Hippocampal formation (tissue), 2 donors: ENCODE data around the gene REXO1.
A peak's percentile ranks its signal among the peaks of the same experiment; 100 is the strongest.
"Not testable (repeated sequence)": the region's sequence is repeated elsewhere in the genome, so short reads cannot be mapped to it uniquely, and the experiment has no call there.

Experiments
- DNase-seq, 2 donors: peaks; one replicate each; lab custom pipeline; 2025; lab: John Stamatoyannopoulos, UW

The REXO1 gene

DNA sequence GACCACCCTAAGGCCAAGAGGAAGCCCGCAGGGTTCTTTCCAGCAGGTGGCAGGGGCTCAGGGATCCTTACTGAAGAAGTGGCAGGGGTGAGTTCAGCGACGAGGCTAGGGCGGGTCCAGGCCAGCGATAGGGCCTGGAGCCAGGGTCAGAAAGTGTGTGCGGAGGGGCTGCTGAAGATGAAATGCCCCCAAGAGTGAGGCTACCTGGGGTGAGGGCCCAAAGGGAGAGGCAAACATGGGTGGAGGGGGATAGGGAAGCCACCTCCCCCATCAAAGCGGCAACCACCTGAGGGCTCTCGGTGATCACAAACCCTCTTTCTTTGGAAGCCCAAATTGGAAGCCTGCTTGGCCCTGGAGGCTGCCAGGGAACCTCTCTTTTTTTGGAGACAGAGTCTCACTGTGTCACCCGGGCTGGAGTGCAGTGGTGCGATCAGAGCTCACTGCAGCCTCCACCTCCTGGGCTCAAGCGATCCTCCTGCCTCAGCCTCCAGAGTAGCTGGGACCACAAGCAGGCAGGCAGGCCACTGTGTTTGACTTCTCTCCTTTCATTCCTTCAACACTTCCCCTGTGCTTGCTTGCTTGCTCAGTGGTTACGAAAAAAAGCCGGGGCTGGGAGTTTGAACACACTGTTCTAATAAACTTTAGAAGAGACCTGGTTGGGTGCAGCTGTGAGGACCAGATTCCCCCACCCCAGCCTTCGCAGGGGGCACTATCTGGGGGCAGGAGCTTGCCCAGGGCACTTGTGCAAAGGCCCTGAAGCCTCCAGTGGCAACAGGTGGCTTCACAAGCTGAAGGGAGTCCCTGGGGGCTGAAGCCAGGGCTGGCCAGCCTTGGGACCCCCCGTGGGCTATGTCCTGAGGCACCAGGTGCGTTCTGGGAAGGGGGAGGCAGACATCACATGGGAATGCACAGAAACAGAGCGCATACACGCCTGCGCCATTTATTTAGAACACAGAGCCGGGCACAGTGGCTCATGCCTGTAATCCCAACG lies 34.8 kb downstream of the REXO1 start:
- DNase-seq, result no peak

DNA sequence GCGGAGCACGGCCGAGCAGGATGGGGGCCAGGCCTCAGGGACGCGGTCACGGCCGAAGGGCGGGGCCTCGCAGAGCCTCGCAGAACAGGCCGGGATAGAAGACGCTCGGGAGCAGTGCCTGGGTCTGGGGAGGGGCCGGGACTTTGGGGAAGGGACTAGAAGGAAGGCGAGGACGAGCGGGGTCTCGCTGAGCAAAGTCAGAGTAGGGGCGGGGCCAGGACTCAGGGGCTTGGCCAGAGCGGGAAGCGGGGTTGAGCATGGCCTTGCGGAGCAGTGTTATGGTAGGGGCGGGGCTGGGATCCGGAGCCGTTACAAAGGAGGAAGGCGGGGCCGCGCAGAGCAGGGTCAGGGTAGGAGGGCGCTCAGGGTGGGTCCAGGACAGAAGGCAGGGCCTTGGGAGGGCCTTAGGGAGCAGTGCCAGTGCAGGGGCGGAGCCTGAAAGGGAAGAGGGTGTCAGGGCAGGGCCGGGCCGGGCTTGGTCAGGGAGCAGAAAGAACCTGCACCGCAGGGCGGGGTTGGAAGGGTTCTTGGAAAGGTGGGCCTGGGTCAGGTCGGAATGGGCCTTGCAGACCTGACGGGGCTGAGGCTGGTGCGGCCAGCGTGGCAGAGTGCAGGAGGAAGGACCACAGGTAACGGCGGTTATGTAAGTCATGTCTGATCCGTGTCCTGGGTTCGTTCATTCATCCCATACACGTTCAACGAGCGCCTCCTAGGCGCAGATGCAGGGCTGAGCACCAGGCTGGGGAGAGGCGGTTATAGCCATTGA lies 35.7 kb downstream of the REXO1 start:
- DNase-seq, result peak; percentile 23 to 73

DNA sequence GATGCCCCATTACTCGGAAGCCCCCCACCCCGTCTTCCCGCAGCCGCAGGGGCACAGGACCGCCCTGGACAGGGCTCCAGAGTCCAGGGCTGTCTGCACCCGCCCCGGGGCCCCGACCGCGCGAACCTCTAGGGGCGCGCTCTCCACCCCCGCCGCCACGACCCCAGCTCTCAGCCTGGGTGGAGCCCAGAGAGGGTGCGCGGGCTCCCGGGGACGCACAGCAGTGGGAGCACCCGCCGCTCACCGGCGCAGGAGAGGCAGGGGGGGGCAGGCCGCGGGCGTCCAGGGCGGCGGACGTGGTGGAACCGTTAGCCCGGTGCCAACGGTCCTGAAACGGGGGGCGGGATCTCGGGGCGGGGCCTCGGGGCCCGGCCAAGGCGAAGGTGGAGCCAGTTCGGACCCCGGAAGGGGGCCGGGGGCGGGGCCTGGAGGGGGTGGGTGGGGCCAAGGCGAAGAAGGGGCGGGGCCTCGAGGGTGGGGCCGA lies 36.3 kb downstream of the REXO1 start, which contains the start of gene ATP8B3:
TSS of gene ATP8B3 (minus strand) at position 335 of the 484 bp plus-strand sequence. CDS start 540 bp downstream, outside the sequence.
- no peak for DNase-seq

DNA sequence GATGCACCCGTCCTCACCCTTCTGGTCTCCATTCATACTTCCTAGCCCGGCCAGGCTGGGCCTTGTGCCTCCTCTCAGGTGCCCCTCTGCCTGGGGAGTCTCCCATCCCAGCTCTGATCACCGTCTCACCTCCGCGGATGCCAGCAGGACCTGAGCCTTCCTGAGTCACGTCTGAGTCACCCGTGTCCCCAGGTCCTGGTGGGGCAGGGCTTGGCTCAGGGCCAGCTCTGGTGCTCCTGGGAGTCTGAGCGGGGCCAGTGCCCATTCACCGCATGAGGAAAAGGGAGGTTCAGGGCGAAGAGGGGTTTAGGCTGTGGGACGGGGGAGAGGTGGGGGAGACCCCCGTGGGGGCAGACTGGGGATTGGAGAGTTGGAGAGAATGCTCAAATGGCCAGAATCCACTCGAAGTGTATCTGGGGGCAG lies 36.8 kb downstream of the REXO1 start:
- DNase-seq, result no peak

DNA sequence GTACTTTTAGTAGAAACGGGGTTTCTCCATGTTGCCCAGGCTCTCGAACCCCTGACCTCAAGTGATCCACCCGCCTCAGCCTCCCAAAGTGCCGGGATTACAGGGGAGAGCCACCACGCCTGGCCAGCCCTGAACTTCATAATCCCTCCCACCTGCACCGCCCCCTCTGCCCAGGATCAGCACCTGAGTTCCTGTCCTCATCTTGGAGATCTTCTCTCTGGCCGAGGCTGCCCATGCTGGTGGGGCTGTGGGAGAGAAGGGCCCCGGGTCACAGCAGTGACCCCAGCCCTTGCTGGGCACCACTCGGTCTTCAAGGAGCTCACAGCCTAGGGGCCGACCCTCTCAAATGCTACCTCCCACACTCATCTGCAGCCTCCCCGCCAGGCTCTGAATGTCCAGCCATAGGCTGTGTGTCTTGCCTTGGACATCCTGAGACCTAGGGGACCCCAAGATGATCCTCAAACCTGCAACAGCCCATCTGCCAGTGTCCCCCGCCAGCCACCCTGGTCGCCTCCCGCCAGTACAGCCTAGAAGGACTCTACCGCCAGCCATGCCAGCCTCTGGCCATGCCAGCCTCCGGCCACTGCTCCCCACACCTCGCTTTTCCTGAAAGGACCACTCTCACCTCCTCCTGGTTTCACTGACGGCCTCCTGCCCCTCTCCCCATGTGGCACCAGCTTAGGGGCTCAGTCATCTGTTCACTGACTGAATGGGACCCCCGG lies 37.7 kb downstream of the REXO1 start:
- DNase-seq, result no peak

DNA sequence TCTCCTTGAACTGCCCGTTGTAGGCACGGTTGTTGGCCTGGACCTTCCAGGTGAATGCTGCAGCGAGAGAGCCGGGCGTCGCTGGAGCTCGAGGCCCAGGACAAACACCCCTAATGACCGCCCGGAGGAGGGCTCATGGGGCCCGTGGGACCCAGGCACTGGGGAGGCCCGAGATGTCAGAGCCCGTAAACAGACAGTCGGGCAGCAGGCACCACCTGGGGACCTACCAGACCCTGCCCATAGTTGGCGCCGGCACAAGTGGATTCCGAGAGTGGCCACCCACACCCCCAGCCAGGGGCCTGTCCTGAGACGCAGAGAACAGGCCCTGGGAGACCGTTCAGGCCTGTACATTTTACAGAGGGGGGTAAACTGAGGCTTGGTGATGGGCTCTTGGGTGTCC lies 38.6 kb downstream of the REXO1 start:
- no peak for DNase-seq

DNA sequence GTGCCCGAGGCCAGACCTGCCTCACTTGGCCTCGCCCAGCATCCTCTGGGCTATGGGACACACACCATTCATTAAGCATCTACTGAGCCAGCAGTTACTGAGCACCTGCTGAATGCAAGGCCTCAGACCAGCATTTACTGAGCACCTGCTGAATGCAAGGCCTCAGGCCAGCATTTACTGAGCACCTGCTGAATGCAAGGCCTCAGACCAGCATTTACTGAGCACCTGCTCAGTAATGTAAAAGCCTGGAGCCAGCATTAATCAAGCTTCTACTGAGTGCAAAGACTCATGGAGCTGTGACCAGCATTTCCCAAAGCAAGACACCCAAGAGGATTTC lies 39.9 kb downstream of the REXO1 start:
- no peak for DNase-seq

DNA sequence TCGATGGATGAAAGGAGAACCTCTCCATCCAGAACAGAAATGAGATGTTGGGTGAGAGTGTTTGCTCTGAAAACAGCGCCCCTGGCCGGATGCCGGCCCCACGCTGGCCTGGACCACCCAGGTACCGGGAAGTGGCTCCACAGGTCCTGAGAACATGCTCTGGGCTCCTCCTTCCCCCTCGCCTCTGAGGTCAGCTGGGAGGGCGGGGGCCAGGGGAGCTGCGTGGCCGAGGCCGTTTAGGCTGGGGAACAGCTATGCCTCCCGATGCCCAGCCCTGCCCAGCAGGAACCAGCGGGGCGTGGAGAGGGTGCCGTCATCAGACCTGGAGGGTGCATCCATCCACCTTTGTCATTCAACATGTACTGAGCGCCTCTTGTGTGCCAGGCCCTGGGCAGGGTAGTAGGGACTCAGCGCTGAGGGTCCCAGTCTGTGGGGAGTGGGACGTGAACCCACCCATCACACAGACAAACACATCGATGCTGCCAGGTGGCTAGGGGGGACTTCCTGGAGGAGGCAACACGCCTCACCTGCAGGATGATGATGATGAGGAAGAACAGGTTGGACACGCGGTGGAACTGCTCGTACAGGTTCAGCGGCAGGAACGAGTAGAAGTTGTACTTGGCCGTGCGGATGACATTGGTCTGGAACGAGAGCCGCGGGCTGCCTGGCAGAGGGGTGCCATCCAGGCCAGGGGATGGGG lies 40.4 kb downstream of the REXO1 start:
- DNase-seq, result no peak

DNA sequence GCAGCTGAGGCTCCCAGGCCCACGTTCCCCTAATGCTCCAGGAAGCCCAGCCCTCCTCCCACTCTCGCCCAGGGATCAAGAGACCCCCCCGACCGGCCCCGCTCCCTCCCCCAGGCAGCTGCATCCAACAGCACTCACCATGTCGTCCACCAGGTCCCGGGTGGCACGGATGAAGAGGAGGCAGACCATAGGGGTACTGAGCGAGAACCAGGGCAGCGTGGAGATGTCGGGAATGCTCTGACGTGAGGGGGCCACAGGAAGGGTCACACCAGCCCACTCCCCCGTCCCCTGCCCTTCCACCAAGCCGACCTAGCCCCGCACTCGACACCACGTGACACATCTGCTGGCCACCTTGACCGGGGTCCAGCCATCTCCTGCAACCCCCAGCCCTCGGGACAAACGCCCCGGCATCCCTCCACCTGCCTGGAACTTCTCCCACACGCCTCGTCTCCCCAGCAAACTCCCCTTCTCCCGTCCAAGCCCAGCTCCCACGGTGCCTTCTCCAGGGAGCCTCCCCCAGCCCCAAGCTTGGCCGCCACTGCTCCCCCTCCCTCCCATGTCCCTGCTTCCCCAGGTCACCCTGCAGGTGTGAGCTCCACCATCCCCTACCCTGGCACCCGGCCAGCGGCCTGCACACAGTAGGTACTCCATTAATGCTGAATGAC lies 41.1 kb downstream of the REXO1 start:
- no peak for DNase-seq

DNA sequence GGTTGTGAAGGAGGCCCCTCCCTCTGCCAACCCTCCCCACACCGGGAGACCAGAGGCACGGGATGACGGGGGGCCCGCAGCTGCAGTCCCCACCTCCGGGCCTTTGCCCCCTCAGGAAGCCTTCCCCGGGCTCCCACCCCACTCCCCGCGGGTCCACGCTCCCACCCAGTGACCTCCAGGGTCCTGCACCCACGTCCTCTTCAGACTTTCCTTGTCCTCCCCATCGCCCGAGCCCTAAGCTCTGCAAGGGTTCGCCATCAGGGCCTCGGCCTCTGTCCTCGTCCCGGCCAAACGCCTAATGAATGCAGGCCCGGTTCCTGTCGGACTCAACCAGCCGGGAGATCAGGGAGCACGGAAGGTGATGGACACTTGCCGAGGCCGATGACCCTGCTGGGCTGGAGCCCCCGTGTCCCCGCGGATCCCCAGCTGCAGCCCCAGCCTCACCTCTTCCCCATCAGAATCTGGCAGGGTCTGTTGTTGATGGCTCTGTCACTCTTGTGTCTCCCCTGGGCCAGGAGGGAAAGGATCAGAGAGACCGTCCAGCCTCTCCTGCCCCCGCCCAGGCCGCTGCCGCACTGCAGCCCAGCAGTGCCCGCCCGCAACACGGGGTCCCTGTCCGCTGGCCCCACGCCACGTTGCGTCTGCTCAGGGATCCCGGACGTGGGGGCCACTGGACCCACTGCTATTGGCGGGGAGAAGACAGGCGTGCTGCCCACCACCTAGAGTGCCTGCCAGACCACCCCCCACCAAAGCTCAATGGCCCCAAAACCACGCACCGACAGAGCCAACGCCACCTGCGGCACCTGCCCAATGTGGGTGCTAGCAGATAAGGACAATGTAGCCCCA lies 41.9 kb downstream of the REXO1 start:
- no peak for DNase-seq

DNA sequence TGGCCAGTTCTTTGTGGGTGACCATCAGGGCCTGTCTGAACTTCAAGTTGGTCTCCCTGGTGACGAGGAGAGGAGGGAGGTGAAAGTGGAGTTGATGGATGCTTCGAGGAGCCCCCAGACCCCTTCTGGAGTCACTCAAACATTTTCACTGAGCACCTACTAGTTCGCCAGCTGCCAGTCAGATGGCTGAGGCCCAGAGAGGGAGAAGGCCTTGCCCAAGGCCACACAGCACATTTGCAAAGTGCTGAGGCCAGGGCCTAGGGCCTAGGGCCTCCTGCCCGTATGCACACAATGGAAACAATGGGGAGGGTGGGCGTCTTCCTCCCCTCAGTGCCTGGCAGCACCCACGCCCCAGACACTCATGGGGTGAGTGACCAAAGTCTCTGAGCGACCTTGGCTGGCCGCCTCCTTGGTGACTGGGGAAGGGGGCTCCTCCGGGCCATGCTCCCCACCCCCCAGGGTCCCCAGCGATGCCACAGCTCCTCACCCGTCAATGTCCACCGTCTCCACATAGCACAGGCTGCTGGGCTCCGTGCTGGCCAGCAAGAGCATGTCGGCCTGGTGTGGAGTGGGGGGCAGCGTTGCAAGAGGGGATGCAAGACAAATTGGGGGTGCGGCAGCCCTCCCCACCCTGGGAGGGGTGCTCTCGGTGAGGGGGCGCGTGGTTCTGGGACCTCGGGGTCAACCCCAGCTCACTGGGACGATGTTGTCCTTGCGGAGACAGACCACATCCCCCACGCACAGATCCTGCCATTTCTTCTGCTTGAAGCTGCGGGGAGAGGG lies 42.7 kb downstream of the REXO1 start:
- DNase-seq, result no peak

DNA sequence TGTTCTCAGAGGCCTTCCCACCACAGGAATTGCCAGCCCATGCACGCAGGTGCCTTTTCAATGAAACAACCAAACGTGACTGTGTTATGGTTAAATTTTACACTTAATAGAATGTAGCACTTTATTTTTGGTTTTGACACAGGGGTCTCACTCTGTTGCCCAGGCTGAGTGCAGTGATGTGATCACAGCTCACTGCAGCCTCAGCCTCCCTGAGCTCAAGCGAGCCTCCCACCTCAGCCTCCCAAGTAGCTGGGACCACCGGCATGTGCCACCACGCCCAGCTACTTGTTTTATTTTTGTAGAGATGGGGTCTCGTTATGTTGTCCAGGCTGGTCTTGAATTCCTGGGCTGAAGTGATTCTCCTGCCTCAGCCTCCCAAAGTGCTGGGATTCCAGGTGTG lies 43.4 kb downstream of the REXO1 start:
- no peak for DNase-seq

DNA sequence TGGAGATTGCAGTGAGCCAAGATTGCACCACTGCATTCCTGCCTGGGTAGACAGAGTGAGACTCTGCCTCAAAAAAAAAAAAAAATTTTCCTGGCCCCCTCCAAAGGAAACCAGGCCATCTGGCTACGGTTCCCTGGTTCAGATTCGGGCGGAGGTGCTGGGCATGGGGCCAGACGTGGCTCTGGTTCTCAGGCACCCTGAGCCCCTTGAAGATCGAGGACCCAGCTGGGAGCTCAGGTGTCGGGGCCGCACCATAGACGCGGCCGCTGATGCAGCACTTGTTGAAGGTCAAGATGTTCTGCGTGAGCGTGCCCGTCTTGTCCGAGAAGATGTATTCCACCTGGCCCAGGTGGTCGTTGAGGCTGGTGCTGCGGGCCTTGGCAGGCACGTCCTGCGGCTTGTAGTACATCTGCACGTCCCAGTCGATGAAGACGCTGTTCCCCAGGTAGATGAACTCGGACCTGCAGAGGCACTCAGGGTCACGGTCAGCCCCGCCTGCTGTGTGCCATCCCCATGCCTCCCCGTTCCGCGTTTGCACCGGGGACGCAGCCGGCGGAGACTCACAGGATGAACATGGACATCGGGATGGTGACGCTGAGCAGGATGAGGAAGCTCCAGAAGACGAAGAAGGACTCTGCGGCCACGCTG lies 48.5 kb downstream of the REXO1 start:
- DNase-seq, result no peak

DNA sequence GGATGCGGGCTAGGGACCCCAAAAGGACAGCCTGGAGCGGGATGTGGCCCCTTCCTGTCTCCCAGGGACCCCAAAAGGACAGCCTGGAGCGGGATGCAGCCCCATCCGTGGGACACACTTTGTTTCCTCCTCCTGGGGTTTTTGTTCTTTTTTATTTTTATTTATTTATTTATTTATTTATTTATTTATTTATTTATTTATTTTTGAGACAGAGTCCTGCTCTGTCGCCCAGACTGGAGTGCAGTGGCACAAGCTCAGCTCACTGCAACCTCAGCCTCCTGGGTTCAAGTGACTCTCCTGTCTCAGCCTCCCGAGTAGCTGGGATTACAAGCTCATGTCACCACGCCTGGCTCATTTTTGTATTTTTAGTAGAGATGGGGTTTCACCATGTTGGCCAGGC lies 51.0 kb downstream of the REXO1 start:
- not testable (repeated sequence) for DNase-seq

DNA sequence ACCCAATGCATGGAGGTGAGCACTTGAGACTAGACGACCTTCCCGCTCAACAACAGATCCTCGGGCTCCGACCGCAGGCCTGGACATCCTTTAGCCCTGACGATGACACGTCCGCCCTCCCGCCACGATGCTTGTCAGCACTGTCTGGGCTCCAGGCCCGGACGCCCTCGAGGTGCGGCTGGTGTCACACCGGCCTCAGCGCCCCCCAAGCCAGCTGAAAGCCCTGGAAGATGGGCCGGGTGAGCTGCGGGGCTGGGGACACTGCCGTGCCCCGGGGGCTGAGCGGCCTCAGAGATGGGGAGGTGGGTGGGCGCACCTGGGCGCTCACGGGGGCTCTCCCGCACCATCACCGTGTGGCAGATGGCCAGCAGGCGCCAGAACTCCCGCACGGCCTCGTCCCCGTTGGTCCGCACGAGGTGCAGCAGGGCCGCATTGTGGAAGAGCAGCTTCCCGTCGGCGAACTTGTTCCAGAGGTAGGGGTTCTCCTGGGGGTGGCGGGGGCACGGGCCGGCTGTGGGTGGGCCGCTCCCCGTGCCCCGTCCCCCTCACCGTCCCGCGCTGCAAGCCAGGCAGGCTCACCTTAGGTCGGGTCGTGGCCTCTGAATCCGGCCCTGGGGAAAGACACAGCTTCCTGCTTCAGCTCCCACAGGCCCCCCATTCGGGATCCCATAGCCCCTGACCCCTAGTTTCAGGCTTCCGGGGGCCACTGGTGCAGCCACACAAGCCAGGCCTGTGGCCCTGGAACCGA lies 51.7 kb downstream of the REXO1 start:
- no peak for DNase-seq

DNA sequence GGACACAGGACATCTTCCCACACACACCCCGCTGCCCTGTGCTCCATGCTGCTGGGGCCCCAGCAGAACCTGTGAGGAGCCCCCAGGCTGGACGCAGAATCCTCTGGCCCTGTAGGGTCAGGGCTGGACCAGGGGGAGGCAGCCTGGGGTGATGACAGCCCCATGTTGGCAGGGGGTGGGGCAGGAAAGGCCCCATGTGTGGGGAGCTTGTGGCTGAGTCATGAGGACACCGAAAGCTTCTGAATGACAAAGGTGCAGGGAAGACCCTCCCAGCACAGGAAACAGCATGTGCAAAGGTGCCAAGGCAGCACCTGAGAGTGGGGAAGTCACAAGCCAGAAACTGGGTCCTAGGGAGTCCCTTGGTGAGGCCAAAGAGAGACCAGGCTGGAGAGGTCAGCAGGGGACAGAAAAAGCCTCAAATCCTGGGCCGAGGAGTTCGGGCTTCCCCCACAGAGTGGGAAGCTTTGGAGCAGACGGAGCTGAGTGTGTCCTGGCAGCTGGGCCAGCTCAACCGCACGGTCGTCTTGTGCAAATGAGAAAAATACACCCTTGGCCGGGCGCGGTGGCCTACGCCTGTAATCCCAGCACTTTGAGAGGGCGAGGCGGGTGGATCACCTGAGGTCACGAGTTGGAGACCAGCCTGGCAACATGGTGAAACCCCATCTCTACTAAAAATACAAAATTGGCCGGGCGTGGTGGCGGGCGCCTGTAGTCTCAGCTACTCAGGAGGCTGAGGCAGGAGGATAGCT lies 53.7 kb downstream of the REXO1 start:
- DNase-seq, result no peak

DNA sequence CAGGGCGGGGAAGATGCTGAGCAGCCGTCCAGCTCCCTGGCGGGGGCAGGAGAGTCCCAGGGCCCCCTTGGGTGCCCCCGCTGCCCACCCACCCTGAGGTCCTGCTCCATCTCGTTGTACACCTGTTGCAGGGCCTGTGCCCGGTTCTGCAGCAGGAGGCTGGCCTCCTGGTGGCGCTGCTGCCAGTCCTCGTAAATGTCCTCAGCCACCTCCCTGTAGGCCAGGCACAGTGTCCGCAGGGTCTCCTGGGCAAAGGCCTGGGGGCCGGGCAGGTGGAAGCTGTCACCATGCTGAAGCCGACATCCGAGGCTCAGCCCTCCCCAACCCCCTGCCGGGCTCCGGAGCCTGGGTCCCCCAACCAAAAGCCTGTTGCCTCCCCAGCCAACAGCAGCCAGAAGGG lies 56.4 kb downstream of the REXO1 start:
- DNase-seq, result no peak
